NCI-H748 (cell line): ENCODE data around the gene ADRA2B.
A peak's percentile ranks its signal among the peaks of the same experiment; 100 is the strongest.

ENCODE experiments used
- DNase-seq: peaks from one replicate; lab custom pipeline; 2025; ENCODE audit not compliant: unreplicated experiment; lab: John Stamatoyannopoulos, UW

Gene ADRA2B

DNA sequence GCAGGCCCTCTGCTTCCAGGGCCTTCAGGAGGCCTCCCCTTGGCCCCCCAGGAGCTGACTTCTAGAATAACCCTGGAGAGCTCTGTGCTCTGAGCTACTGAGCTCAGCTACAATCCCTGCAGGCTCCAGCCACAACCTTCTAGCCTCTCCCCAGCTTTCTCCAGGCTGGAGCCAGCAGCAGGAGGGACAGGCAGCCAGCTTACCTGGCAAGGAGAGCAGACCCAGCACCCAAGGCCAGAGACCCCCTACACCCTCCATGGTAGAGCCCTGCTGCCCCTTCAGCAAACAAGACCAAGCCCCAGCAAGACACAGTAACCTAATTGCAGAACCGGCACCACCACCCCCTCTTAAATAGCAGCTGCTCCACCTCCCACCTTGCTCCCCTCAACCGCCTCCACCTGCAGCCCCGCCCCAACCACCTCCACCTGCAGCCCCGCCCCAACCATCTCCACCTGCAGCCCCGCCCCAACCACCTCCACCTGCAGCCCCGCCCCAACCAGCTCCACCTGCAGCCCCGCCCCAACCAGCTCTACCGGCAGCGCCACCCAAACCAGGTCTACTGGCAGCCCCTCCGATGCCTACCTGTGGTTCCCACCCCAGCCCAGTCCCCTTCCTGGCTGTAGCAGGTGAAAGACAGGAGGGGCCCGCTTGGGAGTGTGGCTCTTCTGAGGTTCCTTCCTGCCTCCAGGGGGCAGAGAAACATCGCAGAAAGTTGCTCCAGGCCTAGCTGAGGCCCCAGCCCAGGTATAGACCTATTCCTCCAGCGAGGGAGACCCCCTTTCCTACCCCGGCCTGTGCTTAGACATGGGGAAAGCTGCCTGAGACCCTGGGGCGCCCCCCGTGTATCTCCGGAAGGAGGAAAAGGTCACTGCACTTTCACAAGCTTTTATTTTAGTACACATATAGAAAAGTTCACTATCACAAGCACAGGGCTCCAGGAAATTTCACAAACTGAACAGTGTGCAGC, 22.1 kb upstream of the ADRA2B start, which contains the start of gene ASTL:
ASTL (minus strand) TSS at position 324 of the 967 bp plus-strand sequence; CDS start at position 258, 66 bp downstream.
- peak; percentile 86 for DNase-seq

DNA sequence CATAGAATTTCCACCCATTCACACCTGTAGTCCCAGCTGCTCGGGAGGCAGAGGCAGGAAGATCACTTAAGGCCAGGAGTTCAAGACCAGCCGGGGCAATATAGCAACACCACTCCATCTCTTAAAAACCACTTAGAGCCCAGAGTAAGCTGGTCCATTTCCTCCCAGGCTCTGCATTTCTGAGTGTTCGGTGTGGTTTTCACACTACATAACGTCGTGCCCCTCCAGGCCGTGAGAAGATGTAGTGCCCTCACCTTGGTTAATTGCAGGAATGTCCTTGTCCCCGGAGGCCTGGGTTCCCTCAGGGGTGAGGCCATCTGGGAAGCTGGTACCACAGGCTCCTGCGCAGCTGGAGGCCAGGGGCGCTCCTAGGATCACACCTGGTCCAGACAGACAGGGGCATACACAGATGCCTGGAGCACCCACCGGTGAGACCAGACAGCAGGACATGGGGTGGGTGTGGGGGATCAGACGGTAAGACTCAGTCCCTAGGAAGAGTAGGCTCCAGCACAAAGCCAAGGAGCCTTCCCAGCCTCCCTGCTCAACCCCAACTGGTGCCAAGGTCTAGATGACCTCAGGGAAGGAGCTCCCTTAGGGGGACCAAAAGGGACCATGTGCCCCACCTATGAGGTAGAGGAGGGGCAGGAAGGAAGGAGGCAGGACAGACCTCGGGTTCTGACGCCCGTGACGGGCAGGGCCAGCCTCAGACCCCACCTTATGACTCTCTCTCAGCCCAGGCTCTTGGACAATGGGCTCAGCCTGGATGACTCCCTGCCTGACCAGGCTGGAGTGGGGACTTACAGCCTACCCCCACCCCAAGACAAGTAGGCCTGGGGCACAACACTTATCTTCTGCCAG, 21.2 kb upstream of the ADRA2B start:
- no peak for DNase-seq

DNA sequence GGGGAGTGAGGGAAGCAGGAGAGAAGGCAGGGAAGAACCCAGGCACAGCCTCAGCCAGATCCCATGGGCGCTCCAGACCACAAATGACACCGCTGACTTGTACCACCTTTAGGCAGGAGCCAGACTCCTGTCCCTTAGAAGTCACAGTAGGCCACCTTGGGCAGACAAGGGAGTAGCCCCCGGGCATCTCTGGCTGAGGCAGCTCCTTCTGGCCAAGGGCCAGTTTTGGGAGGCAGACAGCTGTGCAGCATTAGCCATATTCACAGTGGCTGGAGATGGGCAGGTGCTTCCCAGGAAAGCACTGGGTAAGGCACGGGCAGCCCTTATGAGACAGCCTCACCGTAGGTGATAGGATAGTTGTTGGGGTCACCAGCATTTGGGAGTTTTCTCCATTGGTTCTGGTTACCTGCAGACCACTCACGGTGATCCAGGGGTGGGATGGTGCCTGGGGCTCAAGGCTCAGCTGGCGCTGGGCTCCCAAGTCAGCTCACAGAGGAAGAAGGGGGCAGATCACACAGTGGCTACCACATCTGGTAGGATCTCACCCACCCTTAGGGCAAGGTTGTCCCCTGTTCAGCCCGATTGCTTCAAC, 19.9 kb upstream of the ADRA2B start:
- DNase-seq = peak; percentile 1

- DNase-seq = no peak
These were observed 19.2 kb upstream of the ADRA2B start for GRCh38 chr2:96135621-96136020.

DNA sequence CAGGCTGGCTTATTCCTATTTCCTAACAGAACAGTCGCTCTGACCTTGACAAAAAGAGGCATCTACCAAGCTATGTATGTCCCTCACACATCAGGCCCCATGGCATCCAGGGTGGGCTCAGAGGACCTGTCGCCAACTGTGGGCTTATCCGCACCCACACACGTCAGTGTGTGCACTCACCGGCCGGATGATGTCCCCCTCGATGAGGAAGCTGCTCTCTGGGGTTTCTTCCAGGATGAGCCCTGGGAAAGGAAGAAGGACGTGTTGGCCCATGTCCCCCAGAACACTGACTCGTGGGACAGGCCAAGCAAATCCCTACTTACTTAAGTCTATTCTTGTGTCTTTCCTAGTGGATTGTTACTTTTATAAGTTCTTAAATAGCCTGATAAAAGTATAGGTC, 18.8 kb upstream of the ADRA2B start:
- no peak for DNase-seq

DNA sequence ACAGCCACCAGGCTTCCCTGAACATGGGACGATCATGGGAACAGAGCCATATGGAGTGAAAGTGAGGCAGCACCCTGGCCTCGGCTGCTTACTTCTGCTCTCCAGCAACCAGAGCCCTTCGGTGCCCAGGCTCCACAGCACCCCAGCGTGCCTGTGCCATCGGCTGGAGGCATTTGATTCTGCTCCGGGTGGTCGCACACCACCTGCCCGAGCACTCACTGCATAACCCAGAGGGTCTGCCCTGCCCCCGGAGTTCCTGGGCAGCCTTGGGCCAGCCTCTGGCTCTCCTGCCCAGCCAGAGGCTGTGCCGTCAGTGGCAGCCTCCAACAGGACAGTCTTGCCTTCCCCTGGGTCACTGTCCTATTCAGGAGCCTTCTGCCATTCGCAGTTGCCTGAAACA, 18.1 kb upstream of the ADRA2B start:
- DNase-seq = no peak

DNA sequence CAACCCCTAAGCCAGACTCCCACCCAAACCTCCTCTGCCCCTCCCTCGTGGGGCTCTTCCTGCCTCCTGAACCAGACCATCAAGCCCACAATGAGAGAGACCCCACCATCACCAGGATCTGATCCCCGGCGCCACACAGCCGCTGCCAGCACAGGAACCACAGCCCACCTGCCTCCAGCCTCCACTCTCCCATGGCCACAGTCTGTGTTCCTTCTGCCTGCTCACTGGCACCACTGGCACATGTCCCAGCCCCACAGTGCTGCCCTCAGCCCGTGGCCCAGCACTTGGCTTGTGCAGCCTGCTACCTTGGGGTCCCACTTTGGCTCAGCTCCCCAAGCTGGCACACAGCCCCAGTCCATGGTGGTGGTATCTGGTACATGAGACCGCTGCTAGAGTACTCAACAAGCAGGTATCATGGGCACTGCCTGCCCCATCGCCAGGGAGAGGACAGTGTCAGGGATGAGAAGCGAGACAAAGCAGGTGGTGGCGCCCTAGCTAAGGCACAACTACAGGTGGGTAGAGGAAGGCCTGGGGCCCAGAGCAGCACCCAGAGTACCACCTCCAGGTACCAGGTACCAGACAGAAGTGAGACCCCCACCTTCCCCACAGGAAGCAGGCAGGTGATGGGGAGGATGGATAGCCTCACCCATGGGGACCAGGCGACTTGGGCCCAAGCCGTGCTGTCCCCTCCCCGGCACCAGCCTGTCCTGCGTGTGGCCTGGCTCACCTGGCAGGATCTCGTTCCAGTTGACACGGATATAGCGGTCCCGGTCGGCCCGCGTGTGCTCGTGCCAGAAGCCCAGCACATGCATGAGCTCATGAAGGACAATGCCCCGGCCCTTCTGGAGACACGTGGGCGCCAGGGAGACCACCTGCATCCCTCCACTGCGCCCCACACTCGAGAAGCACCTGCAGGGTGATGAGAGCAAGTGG, 15.7 kb upstream of the ADRA2B start:
- DNase-seq = no peak

DNA sequence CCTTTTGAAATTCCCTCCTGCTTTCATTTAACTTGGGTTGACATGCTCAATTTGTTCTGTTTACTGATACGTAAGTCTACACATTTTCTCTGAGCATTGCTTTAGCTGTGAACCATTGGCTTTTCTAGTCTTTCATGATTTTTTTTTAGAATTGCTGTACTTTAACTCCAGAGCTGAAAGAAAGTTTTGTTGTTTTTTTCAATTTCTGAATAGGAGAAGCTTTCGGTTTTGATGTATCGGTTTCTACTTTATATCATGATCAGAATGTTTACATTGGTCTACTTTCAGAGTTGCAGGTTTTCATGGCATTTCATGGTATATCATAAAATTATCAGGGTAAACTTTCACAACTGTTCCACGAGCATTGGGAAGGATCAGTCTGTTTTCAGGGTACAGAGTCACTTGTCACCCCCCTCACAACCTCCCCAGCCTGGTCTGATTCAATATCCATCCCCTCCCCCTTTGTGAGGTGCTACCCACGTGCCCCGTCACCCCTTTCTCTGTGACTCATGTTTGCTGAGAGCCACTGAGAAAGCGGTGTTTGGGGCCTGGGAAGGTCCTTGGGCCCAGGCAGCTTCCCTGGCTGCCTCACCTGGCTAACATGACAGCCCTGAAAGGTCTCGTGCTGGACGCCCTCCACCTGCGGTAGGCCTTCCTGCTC, 14.9 kb upstream of the ADRA2B start:
- DNase-seq = no peak

GRCh38 chr2:96130483-96130882, 14.1 kb upstream of the ADRA2B start:
- no peak for DNase-seq

- DNase-seq = no peak
These were observed 13.3 kb upstream of the ADRA2B start for GRCh38 chr2:96129528-96130120.

- no peak for DNase-seq
These were observed 12.1 kb upstream of the ADRA2B start for GRCh38 chr2:96128456-96128855.

DNA sequence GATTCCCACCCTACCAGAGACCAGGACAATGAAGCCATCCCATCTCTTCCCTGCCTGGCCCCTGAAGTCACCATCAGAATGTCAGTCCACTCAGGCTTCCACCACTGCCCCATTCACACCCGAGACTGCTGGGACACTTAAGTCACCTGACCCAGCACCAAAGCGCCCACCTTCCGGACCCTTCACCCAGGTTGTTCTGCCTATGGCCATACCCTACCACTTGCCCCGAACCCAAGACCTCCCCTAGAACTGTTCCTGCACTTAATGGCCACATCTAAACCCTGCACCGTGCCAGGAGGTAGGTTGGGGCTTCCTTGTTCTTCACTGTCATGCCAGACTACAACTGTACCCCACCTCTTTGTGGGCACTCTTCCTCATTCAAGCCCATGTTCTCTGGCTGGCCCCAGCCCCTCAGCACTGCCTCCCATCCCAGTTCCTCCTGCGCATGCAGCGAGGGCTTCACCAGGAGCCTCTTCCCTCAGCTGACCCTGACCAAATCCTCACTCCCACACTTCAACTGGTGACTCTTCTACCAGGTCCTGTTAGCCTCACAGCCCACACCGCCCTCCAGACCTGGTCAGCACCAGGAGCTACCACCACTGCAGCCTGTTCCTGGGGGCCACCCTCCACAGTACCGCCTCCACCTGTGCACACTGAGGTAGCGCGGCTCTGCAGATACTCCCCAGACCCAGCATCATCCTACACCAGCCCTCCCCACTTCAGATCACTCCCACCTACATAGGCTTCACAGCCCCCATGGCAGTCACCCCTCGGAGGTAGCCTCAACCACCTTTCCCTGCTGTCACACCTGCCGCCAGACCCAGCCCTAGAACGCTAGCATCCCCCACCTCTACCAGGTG, 8.3 kb upstream of the ADRA2B start:
- DNase-seq = no peak

- no peak for DNase-seq
These were observed 7.6 kb upstream of the ADRA2B start for GRCh38 chr2:96123936-96124335.

DNA sequence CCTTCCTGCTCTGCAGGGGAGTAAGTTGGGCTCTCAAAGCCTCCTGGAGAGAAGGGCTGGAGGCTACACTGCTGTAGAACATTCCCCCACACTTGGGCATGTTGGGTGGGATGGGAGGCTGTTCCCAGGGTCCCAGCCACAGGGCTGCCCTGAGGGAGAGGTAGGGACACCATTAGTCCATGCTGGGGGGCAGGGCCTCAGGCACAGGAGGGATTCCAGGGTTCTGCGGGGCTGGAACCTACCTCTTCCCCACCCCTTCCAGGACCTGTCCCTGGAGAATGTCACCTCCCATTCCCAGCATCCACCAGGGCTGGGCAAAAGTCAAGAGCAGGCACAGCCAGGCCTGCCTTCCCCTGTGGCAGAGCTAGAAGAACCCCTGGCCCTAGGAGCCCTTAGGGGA, 6.9 kb upstream of the ADRA2B start:
- DNase-seq = no peak

DNA sequence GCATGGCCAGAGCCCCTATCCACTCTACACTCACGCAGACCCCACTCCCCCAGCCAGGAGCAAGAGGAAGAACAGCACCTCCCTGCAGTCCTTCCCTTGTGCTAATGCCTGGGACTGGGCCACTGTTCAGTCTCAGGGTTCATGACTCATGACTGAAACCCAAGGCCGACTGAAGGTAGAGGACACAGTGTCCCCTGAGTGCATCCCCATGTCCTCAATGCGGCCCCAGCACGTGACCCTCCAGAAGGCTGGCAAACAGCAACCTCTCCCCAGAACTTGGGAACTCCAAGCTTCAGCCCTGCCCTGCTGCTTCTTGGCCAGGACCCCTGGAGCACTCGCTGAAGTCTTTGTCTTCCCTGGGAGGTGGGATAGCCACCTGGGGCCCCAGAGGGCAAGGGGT, 6.0 kb upstream of the ADRA2B start:
- no peak for DNase-seq

DNA sequence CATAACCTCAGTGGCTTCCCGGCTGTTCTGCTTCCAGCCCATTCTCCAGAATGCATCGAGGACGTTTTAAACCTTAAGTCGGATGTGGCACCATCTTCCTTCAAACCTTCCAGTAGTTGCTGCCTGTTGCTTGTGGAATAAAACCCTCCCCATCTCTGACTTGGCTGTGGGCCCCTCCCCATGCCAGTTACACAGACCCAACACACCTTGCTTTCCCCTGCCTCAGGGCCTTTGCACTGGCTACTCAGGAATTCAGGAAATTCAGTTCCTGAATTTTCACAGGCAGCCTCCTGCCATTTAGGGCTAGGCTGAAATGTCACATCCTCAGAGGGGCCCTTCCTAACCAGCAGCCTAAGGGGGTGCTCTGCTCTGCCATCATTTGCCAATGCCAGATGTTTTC, 5.0 kb upstream of the ADRA2B start:
- no peak for DNase-seq

- DNase-seq = no peak
These were observed 4.6 kb upstream of the ADRA2B start for GRCh38 chr2:96120991-96121390.

- DNase-seq = no peak
These were observed 3.8 kb upstream of the ADRA2B start for GRCh38 chr2:96120091-96120720.
